ENCODE measurements around the gene LKAAEAR1.

Gene LKAAEAR1

DNA sequence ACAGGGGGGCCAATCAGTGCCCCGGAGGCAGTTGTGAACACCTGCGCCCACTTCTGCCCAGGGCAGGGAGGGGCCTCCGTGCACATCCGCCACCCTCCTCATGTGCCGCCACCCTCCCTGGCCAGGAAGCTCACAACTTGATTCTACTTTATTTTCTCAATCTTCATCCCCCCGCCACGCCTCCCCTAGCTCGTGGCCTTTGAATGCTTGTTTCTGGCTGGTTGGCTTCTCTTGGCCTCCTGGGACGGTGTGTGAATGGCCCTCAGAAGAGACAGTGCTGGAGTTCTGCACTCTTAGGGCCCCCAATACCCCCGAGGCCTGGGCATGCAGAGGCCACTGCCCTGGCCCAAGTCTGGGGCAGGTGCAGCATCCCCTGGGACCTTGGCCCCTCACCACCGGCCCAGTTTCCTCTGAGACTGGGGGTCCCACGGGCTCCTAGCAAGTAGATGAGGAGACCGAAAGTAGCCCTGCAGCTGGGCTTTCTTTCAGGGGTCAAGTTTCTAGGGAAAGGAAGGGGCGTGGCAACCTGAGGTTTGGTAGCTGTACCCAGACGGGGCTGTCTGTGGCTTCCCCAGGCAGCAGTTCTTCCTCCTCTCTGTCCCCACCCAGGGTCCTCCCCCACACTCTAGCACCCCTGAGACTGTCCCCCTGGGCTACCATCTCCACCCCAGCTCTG, 6.2 kb downstream of the LKAAEAR1 start:
- DNase-seq: peak; percentile 42

GRCh38 chr20:64077541-64077875, 6.7 kb downstream of the LKAAEAR1 start:
- DNase-seq: no peak

GRCh38 chr20:64077094-64077493, 7.1 kb downstream of the LKAAEAR1 start:
- peak; percentile 11 for DNase-seq

- no peak for DNase-seq
Measured at GRCh38 chr20:64076061-64076997, 7.9 kb downstream of the LKAAEAR1 start.

GRCh38 chr20:64075556-64075955, 8.6 kb downstream of the LKAAEAR1 start:
- DNase-seq: no peak

DNA sequence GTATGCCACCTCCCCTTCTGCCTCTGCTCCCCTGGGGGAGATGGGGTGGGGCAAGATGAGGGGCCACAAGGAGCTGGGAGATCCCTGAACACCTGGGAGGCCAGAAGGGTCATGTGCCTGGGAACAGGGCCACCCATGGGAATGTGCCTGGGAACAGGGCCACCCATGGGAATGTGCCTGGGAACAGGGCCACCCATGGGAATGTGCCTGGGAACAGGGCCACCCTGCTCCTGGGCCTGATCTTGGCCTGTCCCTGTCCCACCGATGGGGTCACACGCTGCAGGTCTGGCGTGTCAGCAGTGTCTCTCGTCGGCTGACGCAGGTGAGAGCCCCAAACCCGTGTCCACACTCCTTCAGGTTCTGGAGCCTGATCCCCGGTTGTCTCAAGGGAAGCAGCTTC, 9.2 kb downstream of the LKAAEAR1 start:
- DNase-seq: no peak

GRCh38 chr20:64074184-64074789, 9.9 kb downstream of the LKAAEAR1 start:
- no peak for DNase-seq

DNA sequence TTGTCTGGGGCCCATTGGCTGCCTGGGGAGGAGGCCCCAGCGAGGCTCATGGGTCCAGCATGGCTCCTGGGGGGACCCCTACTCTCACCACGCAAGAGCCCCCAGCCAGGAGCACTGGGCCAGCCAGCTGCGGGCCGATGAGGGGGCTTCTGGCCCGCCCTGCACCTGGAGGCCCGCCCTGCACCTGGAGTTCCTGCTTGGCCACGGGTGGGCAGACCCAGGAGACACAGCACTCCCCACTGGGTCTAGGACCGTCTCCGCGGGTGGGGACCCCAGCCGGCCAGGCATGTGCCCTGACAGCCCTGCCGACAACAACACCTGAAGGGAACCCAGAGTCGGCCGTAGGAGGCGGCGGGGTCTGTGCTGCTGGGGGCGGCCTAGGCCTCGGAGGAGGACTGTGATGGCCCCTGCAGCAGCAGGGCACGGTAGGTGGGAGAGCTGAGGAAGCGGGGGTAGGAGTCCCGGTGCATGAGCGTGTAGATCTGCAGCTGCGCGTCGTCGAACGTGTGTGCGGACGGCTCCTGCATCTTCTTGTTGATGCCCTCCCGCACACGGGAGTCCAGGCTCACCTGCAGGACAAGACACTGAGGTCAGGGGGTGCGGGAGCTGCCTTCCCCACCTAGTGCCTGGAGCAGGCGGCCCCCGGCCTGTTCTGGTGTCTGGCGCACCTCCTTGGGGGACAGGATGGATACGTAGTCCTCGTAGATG, 10.6 kb downstream of the LKAAEAR1 start:
- no peak for DNase-seq

- no peak for DNase-seq
Measured at GRCh38 chr20:64072498-64073063, 11.6 kb downstream of the LKAAEAR1 start.

DNA sequence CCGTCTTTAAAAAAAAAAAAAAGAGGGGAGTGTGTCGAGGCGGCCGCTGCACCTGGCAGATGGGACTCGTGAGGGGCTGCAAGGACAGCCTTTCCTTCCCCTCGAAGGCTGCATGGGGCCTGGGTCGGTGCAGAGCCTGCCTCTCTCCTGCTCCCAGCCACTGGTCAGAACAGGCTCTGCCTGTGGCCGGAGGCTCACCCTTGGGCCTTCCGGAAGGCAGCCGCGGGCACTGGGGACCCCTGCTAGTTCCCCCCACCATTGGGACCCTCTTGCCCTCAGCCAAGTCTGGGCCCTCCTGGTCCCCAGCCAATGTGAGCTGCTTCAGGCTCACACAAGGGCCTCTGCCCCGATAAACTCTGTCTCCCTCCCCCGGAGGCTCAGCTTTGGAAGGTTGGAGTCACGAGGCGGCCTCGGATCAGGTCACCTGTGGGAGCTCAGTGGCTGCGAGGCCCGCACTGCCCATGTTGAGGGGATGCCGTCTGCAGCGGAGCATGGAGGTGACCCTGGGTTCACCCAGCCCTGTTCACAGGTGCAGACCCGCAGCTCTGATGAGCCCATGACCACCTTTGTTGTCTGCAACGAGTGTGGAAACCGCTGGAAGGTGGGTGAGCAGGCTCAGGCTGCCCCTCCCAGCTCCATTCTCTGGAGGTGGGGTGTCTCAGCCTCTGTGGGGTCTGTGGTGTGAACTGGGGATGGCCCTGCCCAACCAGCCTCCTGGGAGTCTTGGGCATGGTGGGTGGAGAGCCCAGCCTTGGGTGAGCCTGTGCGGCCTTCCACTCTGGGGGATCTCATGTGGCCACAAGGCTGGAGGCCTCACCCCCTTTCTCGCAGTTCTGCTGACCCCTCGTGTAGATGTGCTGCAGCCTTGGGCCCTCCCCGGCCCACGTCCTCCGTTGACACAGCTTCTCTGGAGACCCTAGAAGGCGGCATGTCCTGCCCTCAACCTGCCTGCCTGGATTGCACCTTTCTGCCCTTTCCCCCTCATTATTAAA, 12.6 kb downstream of the LKAAEAR1 start:
- no peak for DNase-seq

DNA sequence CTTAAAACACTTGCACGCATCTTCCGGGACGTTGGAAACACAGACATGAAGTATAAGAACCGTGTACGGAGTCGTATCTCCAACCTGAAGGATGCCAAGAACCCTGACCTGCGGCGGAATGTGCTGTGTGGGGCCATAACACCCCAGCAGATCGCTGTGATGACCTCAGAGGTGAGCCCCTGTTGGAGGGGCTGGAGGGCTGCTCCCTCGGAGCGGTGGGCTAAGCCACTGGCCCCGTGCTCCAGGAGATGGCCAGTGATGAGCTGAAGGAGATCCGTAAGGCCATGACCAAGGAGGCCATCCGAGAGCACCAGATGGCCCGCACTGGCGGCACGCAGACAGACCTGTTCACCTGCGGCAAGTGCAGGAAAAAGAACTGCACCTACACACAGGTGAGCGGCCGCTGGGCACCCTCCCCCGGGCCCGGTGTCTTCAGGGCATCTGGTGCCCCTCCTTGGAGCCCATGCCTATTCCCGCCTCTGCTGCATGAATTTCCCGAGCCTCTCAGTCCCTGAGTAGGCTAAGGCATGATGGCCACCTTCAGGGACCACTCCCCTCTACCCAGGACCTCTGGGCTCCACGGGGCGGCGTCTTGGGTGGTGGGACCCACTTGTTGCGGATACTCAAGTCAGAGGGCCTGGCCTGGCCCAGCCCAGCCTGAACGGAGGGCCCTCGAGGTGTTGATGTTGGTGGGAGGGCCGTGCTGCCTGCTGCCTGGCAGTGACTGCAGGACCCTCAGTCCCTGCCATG, 13.8 kb downstream of the LKAAEAR1 start:
- no peak for DNase-seq

DNA sequence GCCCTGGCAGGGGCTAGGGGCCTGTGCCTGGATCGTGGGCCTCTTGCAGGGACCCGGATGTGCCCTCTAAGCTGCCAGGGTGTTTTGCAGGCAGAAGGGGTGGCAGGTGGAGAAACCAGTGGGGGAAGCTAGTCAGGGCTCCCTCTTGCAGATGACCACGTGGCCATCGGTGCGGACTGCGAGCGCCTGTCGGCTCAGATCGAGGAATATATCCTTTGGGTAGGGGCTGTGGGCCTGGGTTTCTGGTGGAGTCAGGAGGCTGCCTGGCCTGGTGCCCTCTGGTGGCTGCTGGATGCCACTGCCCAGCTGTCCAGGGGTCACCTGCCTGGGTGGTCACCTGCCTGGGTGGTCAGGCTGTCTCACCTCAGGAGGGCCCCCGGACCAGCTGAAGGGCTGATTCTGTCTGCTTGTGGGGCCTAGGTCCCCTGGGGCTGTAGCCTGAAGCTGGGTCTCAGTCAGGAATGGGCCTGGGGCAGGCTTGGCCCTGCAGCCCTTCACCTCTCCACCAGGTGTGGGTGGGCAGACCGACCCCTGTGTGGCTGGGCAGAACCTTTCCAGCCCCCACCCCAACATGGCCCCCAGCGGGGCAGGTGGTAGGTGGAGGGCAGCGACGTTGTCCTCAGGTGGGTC, 14.5 kb downstream of the LKAAEAR1 start:
- DNase-seq: no peak

- DNase-seq: no peak
Measured at GRCh38 chr20:64069209-64069613, 15.0 kb downstream of the LKAAEAR1 start.

DNA sequence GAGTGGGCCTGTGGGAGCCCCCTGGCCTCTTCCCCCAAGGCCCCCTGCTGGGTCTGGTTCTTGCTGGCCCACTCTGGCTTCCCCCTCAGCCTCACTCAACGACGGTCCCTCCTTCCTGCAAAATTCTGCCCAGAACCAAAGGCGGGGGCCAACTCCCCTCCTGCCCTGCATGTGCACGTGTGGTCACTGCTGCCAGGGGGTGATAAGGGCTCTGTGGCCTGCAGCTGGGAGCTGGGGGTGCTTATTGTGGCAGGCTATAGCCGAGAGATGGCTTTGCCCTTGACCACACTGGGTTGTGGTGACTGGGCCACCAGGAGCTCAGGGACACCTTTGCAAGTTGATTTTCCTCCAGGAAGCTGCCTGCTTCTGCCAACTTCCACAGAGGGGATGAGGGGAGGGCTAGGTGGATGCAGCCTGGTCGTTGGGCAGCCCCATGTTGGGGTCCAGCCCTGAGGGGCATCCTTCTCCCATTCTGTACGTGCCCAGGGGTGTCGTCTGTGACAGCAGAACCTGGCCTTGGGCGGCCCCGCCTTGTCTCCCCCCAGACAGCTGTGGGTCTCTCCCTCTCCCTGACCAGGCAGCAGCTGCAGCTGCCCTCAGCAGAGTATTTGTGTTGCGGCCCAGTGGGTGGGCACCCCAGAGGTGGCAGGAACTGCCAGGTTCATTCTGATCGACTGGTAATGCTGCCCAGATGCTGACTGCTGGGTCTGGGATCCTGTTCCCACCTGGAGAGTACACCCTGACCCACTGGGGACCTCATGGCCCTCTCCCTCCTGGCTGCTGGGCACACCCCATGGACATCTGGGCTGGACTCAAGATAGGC, 15.6 kb downstream of the LKAAEAR1 start:
- DNase-seq: no peak

GRCh38 chr20:64067733-64068307, 16.4 kb downstream of the LKAAEAR1 start:
- no peak for DNase-seq

DNA sequence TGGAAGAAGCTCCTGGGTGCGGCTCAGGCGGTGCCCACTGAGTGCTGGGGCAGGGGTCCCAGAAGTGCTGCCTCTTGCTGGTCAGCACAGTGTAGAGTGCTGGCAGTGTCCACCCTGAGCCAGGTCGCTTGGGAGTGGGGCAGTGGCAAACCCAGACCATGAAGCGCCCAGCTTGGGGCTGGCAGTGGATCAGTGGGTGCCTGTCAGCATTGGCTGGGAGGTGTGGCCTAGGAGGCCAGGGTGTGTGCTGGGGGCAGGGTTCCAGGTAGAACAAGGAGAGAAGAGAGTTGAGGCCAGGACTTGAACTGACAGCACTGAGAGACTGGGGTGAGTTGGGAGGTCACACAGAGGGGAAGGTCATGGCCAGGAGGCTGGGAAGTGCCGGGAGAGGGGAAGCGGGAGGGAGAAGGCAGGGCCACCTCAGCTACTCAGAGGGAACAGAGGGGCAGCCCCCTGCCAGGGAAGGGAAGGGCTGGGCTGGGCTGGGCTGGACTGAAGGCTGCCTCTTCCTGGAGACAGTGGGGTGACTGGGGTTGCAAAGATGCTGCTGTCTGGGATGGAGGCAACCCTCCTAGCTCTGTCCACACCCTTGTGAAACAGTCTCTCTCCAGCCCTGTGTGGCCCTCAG, 17.1 kb downstream of the LKAAEAR1 start:
- no peak for DNase-seq

DNA sequence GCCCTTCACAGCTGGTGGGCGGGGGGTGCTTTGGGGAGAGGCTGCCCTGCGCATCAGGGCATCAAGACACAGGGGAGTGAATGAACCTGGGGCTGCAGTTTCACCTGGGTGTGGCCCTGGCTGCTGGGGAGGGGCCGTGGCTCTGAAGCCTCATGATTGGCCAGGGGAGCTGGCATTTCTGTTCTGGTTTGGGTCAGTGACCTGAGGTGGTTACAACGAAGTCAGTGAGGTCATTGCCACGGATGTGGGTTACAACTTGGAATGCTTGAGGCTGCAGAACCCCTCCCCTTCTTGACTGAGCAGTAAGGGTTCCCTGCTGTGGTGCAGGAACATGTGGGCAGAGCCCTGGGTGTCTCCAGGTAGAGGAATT, 18.2 kb downstream of the LKAAEAR1 start:
- no peak for DNase-seq
